Measurements from ENCODE around the gene MAP7.
"Not testable (repeated sequence)": the region's sequence is repeated elsewhere in the genome, so short reads cannot be mapped to it uniquely, and the experiment has no call there.

- TF ChIP-seq EZH2 (IDR thresholded peaks at IDR 0.05; ENCODE audit: insufficient read depth, poor library complexity, severe bottlenecking); EZH2phosphoT487 (IDR thresholded peaks at IDR 0.05; ENCODE audit: insufficient read depth, low read depth): not testable (repeated sequence)
Observed at GRCh38 chr6:136585523-136585922, 35.3 kb upstream of the MAP7 start.

Data from GM23248 (cell line).